ENCODE measurements around the gene FHIT. TPM values are rescaled to one million over a fixed set of nuclear protein-coding genes. Genes with fewer than 3 reads are reported as not detected.

The FHIT gene
- total RNA-seq, 1 donor from 2014 or later, result 5.7 TPM

DNA sequence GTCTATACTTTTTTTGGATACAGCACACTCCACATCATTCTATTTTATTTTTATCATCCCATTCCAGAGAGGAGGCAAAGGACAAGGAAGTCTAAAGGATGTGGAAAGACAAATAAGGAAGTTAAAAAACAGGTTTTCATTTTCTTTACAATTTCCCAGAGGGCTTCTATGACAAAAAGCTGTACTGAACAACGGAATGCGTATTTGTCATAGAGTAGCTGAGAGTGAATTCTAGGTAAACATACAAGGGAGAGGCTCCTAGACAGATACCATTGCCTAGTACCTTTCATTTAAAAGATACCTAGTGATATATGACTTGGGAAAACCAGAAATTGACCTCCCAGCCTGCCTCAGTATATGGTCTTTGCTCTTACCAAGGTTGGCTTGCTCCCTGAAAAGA lies 341.7 kb downstream of the FHIT start:
- Histone ChIP-seq H3K79me2 (ENCODE audit: low read depth) (no peaks in the 10 kb centered on the region), H3K4me1 (peaks cover 4% of the 10 kb centered on the region), H3K27ac (no peak overlapping the region), H3K27me3 (no peaks in the 10 kb centered on the region), H3K36me3 (no peaks in the 10 kb centered on the region), H3K4me2 (no peak overlapping the region), H3K9ac (no peak overlapping the region), H3K4me3 (no peak overlapping the region), H3F3A (ENCODE audit: low read depth) (no peaks in the 10 kb centered on the region), H3K9me3 (ENCODE audit: low read depth) (no peaks in the 10 kb centered on the region), H2AFZ (replicated peaks) (no peak overlapping the region), H4K20me1 (ENCODE audit: low read depth) (no peaks in the 10 kb centered on the region)
- TF ChIP-seq, protein P1, sequence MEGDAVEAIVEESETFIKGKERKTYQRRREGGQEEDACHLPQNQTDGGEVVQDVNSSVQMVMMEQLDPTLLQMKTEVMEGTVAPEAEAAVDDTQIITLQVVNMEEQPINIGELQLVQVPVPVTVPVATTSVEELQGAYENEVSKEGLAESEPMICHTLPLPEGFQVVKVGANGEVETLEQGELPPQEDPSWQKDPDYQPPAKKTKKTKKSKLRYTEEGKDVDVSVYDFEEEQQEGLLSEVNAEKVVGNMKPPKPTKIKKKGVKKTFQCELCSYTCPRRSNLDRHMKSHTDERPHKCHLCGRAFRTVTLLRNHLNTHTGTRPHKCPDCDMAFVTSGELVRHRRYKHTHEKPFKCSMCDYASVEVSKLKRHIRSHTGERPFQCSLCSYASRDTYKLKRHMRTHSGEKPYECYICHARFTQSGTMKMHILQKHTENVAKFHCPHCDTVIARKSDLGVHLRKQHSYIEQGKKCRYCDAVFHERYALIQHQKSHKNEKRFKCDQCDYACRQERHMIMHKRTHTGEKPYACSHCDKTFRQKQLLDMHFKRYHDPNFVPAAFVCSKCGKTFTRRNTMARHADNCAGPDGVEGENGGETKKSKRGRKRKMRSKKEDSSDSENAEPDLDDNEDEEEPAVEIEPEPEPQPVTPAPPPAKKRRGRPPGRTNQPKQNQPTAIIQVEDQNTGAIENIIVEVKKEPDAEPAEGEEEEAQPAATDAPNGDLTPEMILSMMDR (IDR thresholded peaks at IDR 0.05), result no peak
- Mint-ChIP-seq H3K36me3 (no peaks in the 10 kb centered on the region), H3K4me3 (no peak overlapping the region), H3K4me1 (no peaks in the 10 kb centered on the region), H3K9me3 (peaks cover 2% of the 10 kb centered on the region), H3K27me3 (ENCODE audit: insufficient read depth, low read depth) (no peaks in the 10 kb centered on the region), H3K27ac (no peak overlapping the region)
- DNase-seq (ENCODE audit: low spot score), result no peak

- no peaks in the 10 kb centered on the region for H3F3A ChIP-seq (ENCODE audit: low read depth)
- Mint-ChIP-seq H3K27me3 (ENCODE audit: insufficient read depth, low read depth) (no peaks in the 10 kb centered on the region), H3K27ac (no peak overlapping the region), H3K36me3 (no peaks in the 10 kb centered on the region), H3K4me3 (no peak overlapping the region), H3K9me3 (no peaks in the 10 kb centered on the region), H3K4me1 (no peaks in the 10 kb centered on the region)
- no peak overlapping the region for H3K9ac ChIP-seq
- H3K27me3 ChIP-seq, result no peaks in the 10 kb centered on the region
- H3K79me2 ChIP-seq (ENCODE audit: low read depth), result no peaks in the 10 kb centered on the region
- H2AFZ ChIP-seq (replicated peaks), result no peak overlapping the region
- no peak overlapping the region for H3K4me2 ChIP-seq
- DNase-seq (ENCODE audit: low spot score), result no peak
- H4K20me1 ChIP-seq (ENCODE audit: low read depth), result no peaks in the 10 kb centered on the region
- H3K27ac ChIP-seq, result no peak overlapping the region
- no peak overlapping the region for H3K4me3 ChIP-seq
- peaks cover 4% of the 10 kb centered on the region for H3K4me1 ChIP-seq
- no peaks in the 10 kb centered on the region for H3K9me3 ChIP-seq (ENCODE audit: low read depth)
- TF ChIP-seq, protein P1 (IDR thresholded peaks at IDR 0.05), result no peak
- TF ChIP-seq EZH2 (IDR thresholded peaks at IDR 0.05), result no peak
- H3K36me3 ChIP-seq, result no peaks in the 10 kb centered on the region
These were observed 345.0 kb downstream of the FHIT start for GRCh38 chr3:60906283-60906682.

DNA sequence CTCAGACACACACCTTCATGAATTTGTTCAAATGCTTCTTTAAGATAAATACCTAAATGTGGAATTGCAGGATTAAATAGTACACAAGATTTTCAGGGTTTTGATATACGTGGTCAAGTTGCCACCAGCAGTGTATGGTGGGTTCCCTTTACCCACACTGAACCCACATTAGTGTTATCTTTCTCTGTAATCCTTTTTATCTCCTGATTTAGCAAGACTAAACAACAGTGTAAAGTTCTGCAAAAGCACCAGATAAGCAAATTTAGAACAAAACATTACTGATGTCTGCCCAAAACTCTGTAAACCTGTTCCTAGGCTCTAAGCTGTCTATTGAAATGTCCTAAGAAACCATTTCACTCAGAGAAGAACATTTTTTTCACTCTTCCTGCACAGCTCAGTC lies 352.9 kb downstream of the FHIT start:
- no peak for TF ChIP-seq EZH2phosphoT487 (IDR thresholded peaks at IDR 0.05)
- TF ChIP-seq, protein P1 (IDR thresholded peaks at IDR 0.05), result no peak
- TF ChIP-seq EZH2 (IDR thresholded peaks at IDR 0.05), result no peak
- Mint-ChIP-seq H3K4me3 (no peak overlapping the region), H3K27ac (no peak overlapping the region), H3K27me3 (ENCODE audit: insufficient read depth, low read depth) (peaks cover 2% of the 10 kb centered on the region), H3K36me3 (no peaks in the 10 kb centered on the region), H3K4me1 (peaks cover 42% of the 10 kb centered on the region), H3K9me3 (no peaks in the 10 kb centered on the region)
- H3K79me2 ChIP-seq (ENCODE audit: low read depth), result no peaks in the 10 kb centered on the region
- H3K36me3 ChIP-seq, result no peaks in the 10 kb centered on the region
- H2AFZ ChIP-seq (replicated peaks), result peak overlapping the region; percentile 21
- H3F3A ChIP-seq (ENCODE audit: low read depth), result no peaks in the 10 kb centered on the region
- DNase-seq (ENCODE audit: low spot score), result no peak
- H3K4me2 ChIP-seq, result peak overlapping the region; percentile 1
- no peaks in the 10 kb centered on the region for H3K27me3 ChIP-seq
- H3K4me1 ChIP-seq, result peaks cover 48% of the 10 kb centered on the region
- no peak overlapping the region for H3K4me3 ChIP-seq
- H3K9me3 ChIP-seq (ENCODE audit: low read depth), result no peaks in the 10 kb centered on the region
- H3K27ac ChIP-seq, result no peak overlapping the region
- no peak overlapping the region for H3K9ac ChIP-seq
- H4K20me1 ChIP-seq (ENCODE audit: low read depth), result no peaks in the 10 kb centered on the region

DNA sequence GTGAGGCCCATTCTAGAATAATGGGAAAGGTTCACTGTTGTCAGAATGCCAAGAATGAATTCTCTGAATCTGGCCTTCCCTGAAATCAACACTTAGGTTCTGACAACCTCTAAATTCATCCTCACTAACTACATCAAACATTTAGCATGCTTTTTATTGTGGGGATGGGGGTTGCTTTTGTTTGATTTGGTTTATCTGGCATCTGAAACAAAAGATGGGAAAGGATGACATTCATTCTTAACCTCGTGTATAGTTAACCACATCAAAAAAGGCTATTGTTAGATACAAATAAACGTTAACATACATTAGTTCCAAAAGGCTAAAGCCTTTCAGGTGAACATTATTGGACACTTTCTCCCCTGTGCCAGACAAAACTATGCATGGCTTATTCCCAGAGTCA lies 357.3 kb downstream of the FHIT start:
- H3K4me3 ChIP-seq, result no peak overlapping the region
- H3K27me3 ChIP-seq, result no peaks in the 10 kb centered on the region
- no peak overlapping the region for H2AFZ ChIP-seq (replicated peaks)
- H3K36me3 ChIP-seq, result no peaks in the 10 kb centered on the region
- H3K4me3 Mint-ChIP-seq, result no peak overlapping the region
- H3K9ac ChIP-seq, result no peak overlapping the region
- peaks cover 41% of the 10 kb centered on the region for H3K4me1 ChIP-seq
- H3F3A ChIP-seq (ENCODE audit: low read depth), result no peaks in the 10 kb centered on the region
- H3K4me2 ChIP-seq, result no peak overlapping the region
- no peaks in the 10 kb centered on the region for H3K36me3 Mint-ChIP-seq
- no peaks in the 10 kb centered on the region for H3K79me2 ChIP-seq (ENCODE audit: low read depth)
- H3K27me3 Mint-ChIP-seq (ENCODE audit: insufficient read depth, low read depth), result peaks cover 2% of the 10 kb centered on the region
- no peak for DNase-seq (ENCODE audit: low spot score)
- peaks cover 5% of the 10 kb centered on the region for H3K9me3 Mint-ChIP-seq
- H4K20me1 ChIP-seq (ENCODE audit: low read depth), result no peaks in the 10 kb centered on the region
- H3K27ac ChIP-seq, result no peak overlapping the region
- H3K9me3 ChIP-seq (ENCODE audit: low read depth), result no peaks in the 10 kb centered on the region
- TF ChIP-seq, protein P1 (IDR thresholded peaks at IDR 0.05), result no peak
- no peak for TF ChIP-seq EZH2 (IDR thresholded peaks at IDR 0.05)
- TF ChIP-seq EZH2phosphoT487 (IDR thresholded peaks at IDR 0.05), result no peak
- H3K27ac Mint-ChIP-seq, result no peak overlapping the region
- H3K4me1 Mint-ChIP-seq, result peaks cover 40% of the 10 kb centered on the region

All from neural progenitor cell (in vitro differentiated cells).